MM.1S (cell line): ENCODE results near the gene CSRNP3.

Source experiments
- DNase-seq: peaks from one replicate; pipeline ENCODE4 v3.0.0-alpha.2; 2015
- H2AFZ ChIP-seq: fragments of 300-600 bp; sonication (generic); 2 replicates; pipeline ENCODE4 v1.6.0; 2016; ENCODE audit warnings: antibody characterized with exemption, low read length
- H3F3A ChIP-seq: fragments of 300-600 bp; sonication (generic); 2 replicates; pipeline ENCODE4 v1.6.1; 2016; ENCODE audit warnings: mild to moderate bottlenecking, antibody characterized with exemption, low read length, moderate library complexity, mixed read lengths; ENCODE audit not compliant: insufficient read depth
- H3K27ac ChIP-seq: fragments of 300-600 bp; sonication (generic); 2 replicates; pipeline ENCODE4 v1.5.1; 2016; ENCODE audit warnings: mild to moderate bottlenecking, low read length
- H3K27me3 ChIP-seq: fragments of 300-600 bp; sonication (generic); replicated peaks from 2 replicates; pipeline ENCODE4 v1.6.0; 2016; ENCODE audit warnings: low read length; ENCODE audit not compliant: insufficient read depth
- H3K36me3 ChIP-seq: fragments of 300-600 bp; sonication (generic); replicated peaks from 2 replicates; pipeline ENCODE4 v1.6.1; 2016; ENCODE audit warnings: mild to moderate bottlenecking, low read length, mixed read lengths; ENCODE audit not compliant: insufficient read depth
- H3K4me1 ChIP-seq: fragments of 300-600 bp; sonication (generic); 2 replicates; pipeline ENCODE4 v1.6.1; 2016; ENCODE audit warnings: low read length, mixed read lengths
- H3K4me2 ChIP-seq: fragments of 300-600 bp; sonication (generic); 2 replicates; pipeline ENCODE4 v1.6.0; 2016; ENCODE audit warnings: low read depth, low read length
- H3K4me3 ChIP-seq: fragments of 300-600 bp; sonication (generic); 2 replicates; pipeline ENCODE4 v1.5.1; 2016; ENCODE audit warnings: low read length, mixed read lengths
- H3K79me2 ChIP-seq: fragments of 300-600 bp; sonication (generic); 2 replicates; pipeline ENCODE4 v1.6.1; 2016; ENCODE audit warnings: mixed run types, low read length, mixed read lengths
- H3K9ac ChIP-seq: fragments of 300-600 bp; sonication (generic); 2 replicates; pipeline ENCODE4 v1.6.1; 2016; ENCODE audit warnings: low read length, mixed read lengths
- H3K9me2 ChIP-seq: fragments of 300-600 bp; sonication (generic); replicated peaks from 2 replicates; pipeline ENCODE4 v1.6.1; 2016; ENCODE audit warnings: mild to moderate bottlenecking, low read length, mixed read lengths; ENCODE audit not compliant: insufficient read depth
- H3K9me3 ChIP-seq: fragments of 300-600 bp; sonication (generic); replicated peaks from 2 replicates; pipeline ENCODE4 v1.6.1; 2016; ENCODE audit warnings: mild to moderate bottlenecking, low read length, mixed read lengths; ENCODE audit not compliant: insufficient read depth
- H4K20me1 ChIP-seq: fragments of 300-600 bp; sonication (generic); 2 replicates; pipeline ENCODE4 v1.6.1; 2016; ENCODE audit warnings: mild to moderate bottlenecking, low read length, moderate library complexity, mixed read lengths; ENCODE audit not compliant: insufficient read depth
- EZH2 ChIP-seq: fragments of 300-600 bp; sonication (generic); optimal IDR thresholded peaks from 2 replicates; pipeline ENCODE3; 2017; ENCODE audit warnings: low read depth, mild to moderate bottlenecking, antibody characterized with exemption, low read length, mixed read lengths
- EZH2phosphoT487 ChIP-seq: fragments of 300-600 bp; sonication (generic); IDR thresholded peaks from 2 replicates; pipeline ENCODE4 v1.6.1; 2018; ENCODE audit warnings: antibody characterized with exemption, low read length
- TF ChIP-seq, protein P1 (sequence below): fragments of 300-600 bp; sonication (generic); IDR thresholded peaks from 2 replicates; pipeline ENCODE4 v1.5.1; 2016; ENCODE audit warnings: antibody characterized with exemption, low read length, mixed read lengths

Gene CSRNP3

DNA sequence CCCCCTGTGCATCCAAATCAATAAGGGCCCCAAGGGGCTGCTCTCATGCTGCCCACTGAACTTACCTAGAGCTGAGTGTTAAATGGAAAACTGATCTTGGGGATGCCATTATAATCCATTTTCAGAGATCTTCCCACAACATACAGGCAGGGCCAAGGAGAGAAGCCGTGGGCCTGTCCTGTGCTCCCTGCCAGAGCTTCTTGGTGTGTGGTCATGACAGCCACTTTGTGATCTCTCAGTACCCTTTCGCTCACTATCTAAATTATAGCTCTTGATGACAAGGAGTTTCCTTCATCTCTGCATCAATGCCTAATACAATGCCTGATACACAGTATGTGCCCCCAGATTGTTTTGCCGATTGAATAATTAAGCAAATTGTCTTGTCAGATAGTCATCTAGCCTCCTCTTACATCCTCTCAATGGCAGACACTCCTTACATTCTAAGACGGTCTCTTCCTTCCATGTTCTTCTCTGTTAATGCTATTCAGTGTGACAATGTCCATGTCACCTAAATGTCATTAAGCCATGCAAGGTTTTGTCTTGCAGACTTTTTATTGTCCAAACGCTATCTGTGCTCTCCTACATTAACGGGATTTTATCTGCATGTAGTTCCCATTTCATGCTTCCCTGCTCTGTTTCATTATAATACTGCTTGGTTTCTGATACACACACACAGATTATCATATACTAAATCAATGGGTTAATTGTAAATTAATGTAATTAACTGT, 5.9 kb downstream of the CSRNP3 start:
- Histone ChIP-seq H3K9me2 (no peaks in the 10 kb centered on the region), H3K9me3 (no peaks in the 10 kb centered on the region), H3K27me3 (no peaks in the 10 kb centered on the region), H3K79me2 (no peaks in the 10 kb centered on the region), H3K36me3 (no peaks in the 10 kb centered on the region), H4K20me1 (no peaks in the 10 kb centered on the region), H3F3A (no peaks in the 10 kb centered on the region), H2AFZ (no peak overlapping the region), H3K9ac (no peak overlapping the region), H3K4me3 (no peak overlapping the region), H3K4me1 (no peaks in the 10 kb centered on the region), H3K27ac (no peak overlapping the region), H3K4me2 (no peak overlapping the region)
- DNase-seq = no peak
- TF ChIP-seq, protein P1, sequence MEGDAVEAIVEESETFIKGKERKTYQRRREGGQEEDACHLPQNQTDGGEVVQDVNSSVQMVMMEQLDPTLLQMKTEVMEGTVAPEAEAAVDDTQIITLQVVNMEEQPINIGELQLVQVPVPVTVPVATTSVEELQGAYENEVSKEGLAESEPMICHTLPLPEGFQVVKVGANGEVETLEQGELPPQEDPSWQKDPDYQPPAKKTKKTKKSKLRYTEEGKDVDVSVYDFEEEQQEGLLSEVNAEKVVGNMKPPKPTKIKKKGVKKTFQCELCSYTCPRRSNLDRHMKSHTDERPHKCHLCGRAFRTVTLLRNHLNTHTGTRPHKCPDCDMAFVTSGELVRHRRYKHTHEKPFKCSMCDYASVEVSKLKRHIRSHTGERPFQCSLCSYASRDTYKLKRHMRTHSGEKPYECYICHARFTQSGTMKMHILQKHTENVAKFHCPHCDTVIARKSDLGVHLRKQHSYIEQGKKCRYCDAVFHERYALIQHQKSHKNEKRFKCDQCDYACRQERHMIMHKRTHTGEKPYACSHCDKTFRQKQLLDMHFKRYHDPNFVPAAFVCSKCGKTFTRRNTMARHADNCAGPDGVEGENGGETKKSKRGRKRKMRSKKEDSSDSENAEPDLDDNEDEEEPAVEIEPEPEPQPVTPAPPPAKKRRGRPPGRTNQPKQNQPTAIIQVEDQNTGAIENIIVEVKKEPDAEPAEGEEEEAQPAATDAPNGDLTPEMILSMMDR = no peak
- TF ChIP-seq EZH2phosphoT487 (no peak), EZH2 (no peak)

DNA sequence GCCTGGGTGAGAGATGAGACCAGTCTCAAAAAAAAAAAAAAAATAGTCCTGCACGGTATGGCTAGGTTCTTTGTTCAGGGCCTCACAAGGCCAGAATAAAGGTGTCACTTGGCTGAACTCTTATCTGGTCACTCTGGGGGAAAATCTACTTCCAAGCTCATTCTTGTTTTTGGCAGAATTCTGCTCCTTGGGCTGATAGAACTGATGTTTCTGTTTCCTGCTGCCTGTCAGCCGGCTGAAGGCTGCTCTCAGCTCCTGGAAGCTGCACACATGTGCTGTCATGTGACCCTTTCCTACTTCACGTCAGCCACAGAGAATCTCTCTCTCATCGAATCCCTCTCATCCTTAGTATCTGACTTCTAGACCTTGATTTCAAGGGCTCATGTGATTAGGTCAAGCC, 10.4 kb downstream of the CSRNP3 start:
- Histone ChIP-seq H3K79me2 (no peaks in the 10 kb centered on the region), H3K27ac (no peak overlapping the region), H3K4me1 (no peaks in the 10 kb centered on the region), H2AFZ (no peak overlapping the region), H3K4me3 (no peak overlapping the region), H3K27me3 (no peaks in the 10 kb centered on the region), H3K9me3 (no peaks in the 10 kb centered on the region), H3F3A (no peaks in the 10 kb centered on the region), H3K9ac (no peak overlapping the region), H3K36me3 (no peaks in the 10 kb centered on the region), H4K20me1 (no peaks in the 10 kb centered on the region), H3K4me2 (no peak overlapping the region), H3K9me2 (no peaks in the 10 kb centered on the region)
- no peak for TF ChIP-seq EZH2
- no peak for TF ChIP-seq EZH2phosphoT487
- TF ChIP-seq, protein P1 = no peak
- no peak for DNase-seq

DNA sequence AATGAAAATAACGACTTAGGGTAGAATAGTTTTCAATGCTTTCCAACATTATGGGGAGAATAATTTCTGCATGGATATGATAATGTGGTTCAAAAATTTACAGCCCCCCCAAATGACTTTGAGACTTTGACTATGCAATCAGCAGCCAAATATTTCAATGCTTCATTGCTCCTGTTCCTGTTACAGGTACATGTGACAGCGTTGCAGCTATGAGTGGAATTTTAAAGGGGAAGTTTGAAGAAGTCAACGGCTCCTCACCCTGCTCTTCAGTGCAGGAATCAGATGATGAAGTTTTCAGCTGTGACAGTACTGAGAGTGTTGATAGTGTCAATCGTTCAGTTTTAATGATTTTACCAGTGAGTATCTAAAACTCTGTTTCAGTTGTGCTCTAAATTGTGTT, 25.1 kb downstream of the CSRNP3 start:
- H3K27me3 ChIP-seq = no peaks in the 10 kb centered on the region
- H3K9me3 ChIP-seq = no peaks in the 10 kb centered on the region
- H2AFZ ChIP-seq = no peak overlapping the region
- no peak overlapping the region for H3K4me3 ChIP-seq
- H3K27ac ChIP-seq = no peak overlapping the region
- H3K79me2 ChIP-seq = no peaks in the 10 kb centered on the region
- no peaks in the 10 kb centered on the region for H4K20me1 ChIP-seq
- no peak overlapping the region for H3K9ac ChIP-seq
- H3K36me3 ChIP-seq = no peaks in the 10 kb centered on the region; the same call in 1 of the 2 replicates
- DNase-seq = no peak
- TF ChIP-seq EZH2phosphoT487 = no peak
- TF ChIP-seq, protein P1 = no peak
- no peak for TF ChIP-seq EZH2
- H3K9me2 ChIP-seq = no peaks in the 10 kb centered on the region
- H3K4me1 ChIP-seq = no peaks in the 10 kb centered on the region
- no peak overlapping the region for H3K4me2 ChIP-seq
- H3F3A ChIP-seq = no peaks in the 10 kb centered on the region
